Midbrain (tissue), 1 donor: Measurements from ENCODE around the gene JAG2.

Source experiments
- DNase-seq: peaks from one replicate; lab custom pipeline; 2025; lab: John Stamatoyannopoulos, UW

JAG2 gene

DNA sequence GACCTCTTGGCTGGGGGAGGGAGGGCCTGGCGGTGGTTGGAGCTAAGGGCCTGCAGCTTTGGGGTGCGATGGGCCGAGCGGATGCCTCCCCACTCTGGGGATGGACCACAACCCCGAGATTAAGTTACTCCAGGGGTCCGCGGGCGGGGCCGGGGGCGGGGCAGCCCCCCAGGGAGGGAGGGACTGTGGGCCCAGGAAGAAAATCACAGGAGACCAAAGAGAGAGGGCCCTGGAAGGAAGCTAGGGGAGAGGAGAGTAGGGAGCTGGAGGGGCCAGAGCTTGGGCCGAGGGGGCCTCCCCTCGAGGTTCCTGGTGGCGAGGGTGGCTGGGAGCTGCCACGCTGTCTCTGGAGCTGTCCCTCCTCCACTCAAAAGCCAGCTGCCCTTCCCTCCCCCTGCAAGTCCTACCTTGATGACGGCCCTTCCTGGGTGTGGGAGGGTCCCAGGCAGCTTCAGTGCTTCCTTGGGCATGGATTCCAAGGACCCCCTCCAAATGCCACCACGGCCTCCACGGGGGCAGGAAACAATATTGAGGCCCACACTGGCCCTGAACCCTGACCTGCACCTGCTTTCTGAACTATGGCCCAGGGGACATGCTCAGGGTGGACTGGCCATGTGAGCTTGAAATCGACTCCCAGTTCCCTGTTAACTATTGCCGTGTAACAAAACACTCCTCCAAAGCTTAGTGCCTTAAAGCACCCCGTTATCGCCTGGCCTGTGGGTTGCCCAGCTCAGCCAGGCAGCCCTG is 13.1 kb upstream of the JAG2 start:
- DNase-seq: no peak

GRCh38 chr14:105180592-105181548 is 12.3 kb upstream of the JAG2 start, which contains the start of gene NUDT14:
Gene NUDT14 (minus strand): TSS chr14:105181312. CDS start chr14:105181209, 103 bp downstream.
- DNase-seq: no peak

DNA sequence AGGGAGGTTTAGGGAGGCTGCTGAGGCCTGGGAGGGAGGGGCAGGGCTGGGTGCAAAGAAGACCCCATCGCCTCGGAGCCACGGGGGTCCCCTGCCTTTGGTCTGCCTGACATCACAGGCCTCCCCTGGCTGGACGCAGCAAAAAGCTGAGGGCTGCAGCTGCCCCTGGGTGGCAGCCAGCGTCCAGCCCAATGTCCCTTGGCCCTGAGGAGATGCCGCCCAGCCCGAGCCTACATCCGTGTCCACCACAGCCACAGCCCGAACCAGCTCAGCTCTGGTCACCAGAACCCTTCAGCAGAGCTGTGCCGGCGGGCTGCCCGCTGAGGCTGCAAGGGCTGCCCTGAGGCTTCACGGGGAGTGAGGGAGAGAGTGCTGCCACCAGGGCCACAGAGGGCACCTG is 10.6 kb upstream of the JAG2 start:
- DNase-seq: no peak

GRCh38 chr14:105178868-105179140 is 10.2 kb upstream of the JAG2 start:
- no peak for DNase-seq

DNA sequence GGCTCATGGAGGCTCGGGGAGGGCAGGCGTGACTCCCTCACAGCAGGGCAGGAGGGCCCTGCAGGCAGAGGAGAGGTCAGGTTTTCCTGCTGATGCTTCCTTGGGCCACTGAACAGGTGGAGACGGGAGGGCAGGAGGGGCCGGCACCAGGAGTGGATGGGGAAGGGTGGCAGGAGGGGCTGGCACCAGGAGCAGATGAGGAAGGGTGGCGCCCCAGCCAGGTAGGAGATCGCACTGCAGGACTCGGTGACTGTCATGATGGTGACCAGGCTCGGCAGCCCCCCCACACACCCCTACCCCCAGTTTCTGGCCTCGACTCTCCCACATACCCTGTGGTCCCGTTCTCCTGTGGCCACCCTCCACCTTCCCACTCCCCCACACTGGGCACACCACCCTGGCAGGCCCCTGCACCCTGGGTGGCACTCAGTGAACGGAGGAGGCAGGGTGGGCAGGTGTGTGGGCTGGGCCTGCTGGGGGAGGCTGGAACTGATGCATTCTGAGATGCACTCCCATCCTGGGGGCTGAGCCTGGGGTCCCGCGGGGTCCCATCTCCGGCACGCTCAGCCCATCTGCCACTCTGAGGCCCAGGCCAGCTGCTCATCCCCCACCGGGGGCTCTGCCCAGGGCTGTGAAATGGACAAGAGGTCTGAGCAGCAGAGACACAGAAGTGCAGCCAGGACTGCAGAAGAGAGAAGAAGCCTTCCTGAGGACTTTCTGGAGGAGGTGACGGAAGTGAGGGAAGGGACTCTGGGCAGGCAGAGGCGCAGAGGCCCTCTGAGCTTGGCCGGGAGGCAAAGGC is 9.7 kb upstream of the JAG2 start:
- DNase-seq: no peak

DNA sequence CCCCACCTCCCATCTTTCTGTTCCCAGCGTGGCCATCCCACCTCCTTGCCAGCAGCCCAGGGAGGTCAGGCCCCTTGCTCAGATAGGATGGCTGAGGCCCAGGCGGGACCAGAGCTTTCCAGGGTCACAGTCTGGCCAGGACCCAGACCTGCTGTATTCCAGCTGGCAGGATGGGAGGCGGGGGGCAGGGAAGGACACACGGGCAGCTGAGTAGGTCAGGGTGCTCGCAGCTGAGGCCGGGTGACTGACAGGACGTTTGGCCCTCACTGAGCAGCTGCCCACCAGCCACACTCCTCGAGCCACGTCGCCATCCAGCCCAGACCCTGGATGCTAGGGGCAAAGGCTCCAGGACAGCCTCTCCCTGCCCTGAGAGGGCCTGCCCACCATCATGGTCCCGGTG is 8.5 kb upstream of the JAG2 start:
- DNase-seq: no peak

DNA sequence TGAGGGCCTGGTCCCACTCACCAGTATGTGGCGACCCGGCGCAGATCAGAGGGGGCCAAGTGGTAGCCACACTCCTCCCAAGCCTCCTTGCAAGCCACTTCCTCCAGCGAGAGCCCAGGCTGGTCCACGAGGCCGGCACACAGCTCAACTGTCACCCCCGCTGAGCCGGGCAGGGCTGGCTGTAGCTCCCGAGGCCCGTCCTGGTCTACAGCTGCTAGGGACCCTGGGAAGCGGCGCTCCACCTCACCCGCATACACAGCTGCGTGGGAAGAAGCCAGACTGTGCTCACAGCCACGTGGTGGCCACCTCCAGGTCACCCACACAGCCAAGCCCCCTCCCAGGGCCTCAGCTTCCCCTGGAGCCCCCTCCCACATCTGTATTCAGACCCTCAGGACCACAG is 7.9 kb upstream of the JAG2 start:
- DNase-seq: no peak

- peak; percentile 5 for DNase-seq
These were observed 5.6 kb upstream of the JAG2 start for GRCh38 chr14:105173901-105174894.

GRCh38 chr14:105173145-105173544 is 4.6 kb upstream of the JAG2 start:
- DNase-seq: no peak

DNA sequence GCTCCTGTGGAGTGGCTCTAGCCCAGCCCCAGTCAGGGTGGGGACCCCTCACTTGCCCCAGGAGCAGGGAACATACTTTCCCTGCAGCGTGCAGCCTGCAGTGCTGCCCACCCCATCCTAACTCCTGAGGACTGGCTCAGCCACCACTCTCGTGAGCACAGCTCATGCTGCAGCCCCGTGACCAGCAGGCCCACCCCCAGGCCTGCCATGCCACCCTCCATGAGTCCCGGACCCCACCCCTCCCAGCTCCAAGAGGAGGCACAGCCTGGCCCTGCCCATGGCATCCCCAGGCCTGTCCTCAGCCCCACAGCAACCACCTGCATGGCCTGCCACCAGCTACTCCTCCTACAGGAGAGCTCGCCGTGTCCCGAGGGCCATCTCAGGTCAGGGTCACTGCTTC is 3.9 kb upstream of the JAG2 start:
- DNase-seq: no peak

- DNase-seq: no peak
These were observed 2.6 kb upstream of the JAG2 start for GRCh38 chr14:105171004-105171673.

- no peak for DNase-seq
These were observed 1.4 kb upstream of the JAG2 start for GRCh38 chr14:105169776-105170655.

GRCh38 chr14:105168979-105169507 is 467 bp upstream of the JAG2 start:
- DNase-seq: no peak

- DNase-seq: no peak
These were observed 519 bp downstream of the JAG2 start for GRCh38 chr14:105168093-105168420.

DNA sequence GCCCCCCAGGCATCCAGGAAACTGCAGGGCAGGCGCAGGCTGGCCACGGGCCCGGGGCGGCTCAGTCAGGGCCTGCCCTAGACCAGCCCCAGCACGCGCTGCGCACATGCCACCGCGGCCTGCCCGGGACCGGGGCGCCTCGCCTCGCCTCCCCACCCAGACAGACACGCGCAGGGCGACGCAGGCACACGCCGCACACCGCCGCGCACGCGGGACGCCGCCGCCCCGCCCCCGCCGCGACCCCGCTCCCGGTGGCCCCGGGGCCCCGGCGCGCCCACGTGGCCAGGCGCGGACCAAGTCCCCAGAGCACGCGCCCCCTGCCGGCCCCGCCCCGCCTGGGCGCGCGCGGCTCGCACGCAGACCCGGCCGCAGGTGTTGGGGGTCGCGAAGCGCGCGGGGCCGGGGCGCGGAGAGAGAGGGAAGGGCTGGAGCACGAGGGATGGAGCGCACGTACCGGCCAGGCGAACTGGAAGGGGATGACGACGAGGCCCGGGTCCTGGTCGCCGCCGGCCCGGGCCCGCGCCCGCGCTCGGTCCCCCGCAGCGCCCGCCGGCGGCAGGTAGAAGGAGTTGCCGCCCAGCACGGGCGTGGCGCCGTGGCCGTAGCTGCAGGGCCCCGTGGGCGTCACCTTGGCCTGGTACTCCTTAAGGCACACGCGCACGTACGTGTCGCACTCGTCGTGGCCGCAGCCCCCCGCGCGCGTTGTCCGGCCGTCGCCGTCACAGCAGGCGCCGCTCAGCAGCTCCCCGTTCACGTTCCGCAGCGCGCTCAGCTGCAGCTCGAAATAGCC is 1.1 kb downstream of the JAG2 start:
- no peak for DNase-seq

GRCh38 chr14:105166571-105167302 is 1.8 kb downstream of the JAG2 start:
- no peak for DNase-seq

- no peak for DNase-seq
These were observed 2.7 kb downstream of the JAG2 start for GRCh38 chr14:105165761-105166485.
